GM04503 (cell line): ENCODE measurements around the gene AP3B2.

Source experiments
- DNase-seq: peaks from one replicate; pipeline ENCODE4 v3.0.0-alpha.2; 2012; ENCODE audit warnings: low read depth

Gene AP3B2

GRCh38 chr15:82692171-82692570 is 17.5 kb downstream of the AP3B2 start:
- DNase-seq = no peak

- no peak for DNase-seq
Measured at GRCh38 chr15:82689147-82689546, 20.5 kb downstream of the AP3B2 start.

- no peak for DNase-seq
Measured at GRCh38 chr15:82688691-82689090, 21.0 kb downstream of the AP3B2 start.

GRCh38 chr15:82681371-82681770 is 28.3 kb downstream of the AP3B2 start:
- DNase-seq = no peak

GRCh38 chr15:82680200-82681102 is 29.2 kb downstream of the AP3B2 start:
- no peak for DNase-seq

- no peak for DNase-seq
Measured at GRCh38 chr15:82679626-82680199, 30.0 kb downstream of the AP3B2 start.

GRCh38 chr15:82677720-82678323 is 31.9 kb downstream of the AP3B2 start:
- no peak for DNase-seq

GRCh38 chr15:82674873-82675272 is 34.8 kb downstream of the AP3B2 start:
- no peak for DNase-seq

GRCh38 chr15:82670699-82671098 is 39.0 kb downstream of the AP3B2 start:
- DNase-seq = no peak

- DNase-seq = no peak
Measured at GRCh38 chr15:82666606-82667005, 43.1 kb downstream of the AP3B2 start.

- DNase-seq = no peak
Measured at GRCh38 chr15:82664021-82664420, 45.7 kb downstream of the AP3B2 start.

GRCh38 chr15:82663186-82663600 is 46.5 kb downstream of the AP3B2 start:
- DNase-seq = no peak

- no peak for DNase-seq
Measured at GRCh38 chr15:82662641-82663040, 47.0 kb downstream of the AP3B2 start.

- no peak for DNase-seq
Measured at GRCh38 chr15:82660378-82660777, 49.3 kb downstream of the AP3B2 start.

GRCh38 chr15:82656641-82657266 is 52.9 kb downstream of the AP3B2 start:
- DNase-seq = no peak

- no peak for DNase-seq
Measured at GRCh38 chr15:82655606-82656005, 54.1 kb downstream of the AP3B2 start.

GRCh38 chr15:82653483-82654168 is 56.0 kb downstream of the AP3B2 start:
- DNase-seq = no peak

GRCh38 chr15:82651708-82652107 is 58.0 kb downstream of the AP3B2 start:
- no peak for DNase-seq

GRCh38 chr15:82650046-82650670 is 59.5 kb downstream of the AP3B2 start:
- DNase-seq = no peak

- DNase-seq = no peak
Measured at GRCh38 chr15:82649226-82649999, 60.3 kb downstream of the AP3B2 start.
